ENCODE measurements around the gene RNF8.

Gene RNF8

GRCh38 chr6:37357860-37358259 is 4.1 kb downstream of the RNF8 start:
- no peak for DNase-seq (ENCODE audit: low read depth in 3 of 3, low spot score in 1 of 3)

- no peak for DNase-seq (ENCODE audit: low read depth in 3 of 3, low spot score in 1 of 3)
Measured at GRCh38 chr6:37359039-37359438, 5.3 kb downstream of the RNF8 start.

DNA sequence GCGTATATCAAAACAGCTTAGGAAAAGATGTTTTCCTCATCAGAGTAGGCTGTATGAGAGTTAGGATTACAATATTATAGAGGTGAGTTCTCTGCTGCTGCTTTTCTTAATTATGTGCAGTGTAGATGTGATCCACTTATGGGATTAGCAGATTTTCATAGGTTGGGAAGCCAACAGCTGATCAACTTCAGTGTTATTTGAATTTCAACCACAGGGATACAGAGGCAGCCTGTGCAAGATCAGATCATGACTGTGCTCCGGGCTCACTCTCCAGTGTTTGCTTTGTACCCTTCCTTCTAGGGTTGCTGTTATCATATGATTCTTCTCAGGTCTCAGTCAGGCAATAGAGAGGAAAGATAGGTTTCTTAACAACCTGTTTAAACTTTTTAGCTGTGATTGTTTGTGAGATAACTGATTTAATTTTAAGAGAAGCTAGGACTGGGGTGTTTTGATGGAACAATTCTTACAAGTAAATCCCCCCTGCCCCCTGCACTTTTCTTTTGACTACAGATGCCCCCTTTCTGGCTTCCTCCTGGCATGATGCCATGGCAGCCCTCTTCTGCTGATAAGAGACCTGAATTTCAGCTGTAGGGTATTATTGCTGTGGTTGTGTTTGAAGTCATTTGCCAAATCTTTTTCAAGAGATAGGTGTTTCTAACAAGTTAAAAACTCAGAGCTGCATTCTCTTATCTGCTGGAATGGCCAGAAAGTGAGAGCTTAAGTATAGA is 8.5 kb downstream of the RNF8 start:
- DNase-seq (ENCODE audit: low read depth in 3 of 3, low spot score in 1 of 3), result no peak

- DNase-seq (ENCODE audit: low read depth in 3 of 3, low spot score in 1 of 3), result no peak
Measured at GRCh38 chr6:37365791-37366190, 12.0 kb downstream of the RNF8 start.

GRCh38 chr6:37366910-37367309 is 13.1 kb downstream of the RNF8 start:
- no peak for DNase-seq (ENCODE audit: low read depth in 3 of 3, low spot score in 1 of 3)

- no peak for DNase-seq (ENCODE audit: low read depth in 3 of 3, low spot score in 1 of 3)
Measured at GRCh38 chr6:37368961-37369320, 15.2 kb downstream of the RNF8 start.

DNA sequence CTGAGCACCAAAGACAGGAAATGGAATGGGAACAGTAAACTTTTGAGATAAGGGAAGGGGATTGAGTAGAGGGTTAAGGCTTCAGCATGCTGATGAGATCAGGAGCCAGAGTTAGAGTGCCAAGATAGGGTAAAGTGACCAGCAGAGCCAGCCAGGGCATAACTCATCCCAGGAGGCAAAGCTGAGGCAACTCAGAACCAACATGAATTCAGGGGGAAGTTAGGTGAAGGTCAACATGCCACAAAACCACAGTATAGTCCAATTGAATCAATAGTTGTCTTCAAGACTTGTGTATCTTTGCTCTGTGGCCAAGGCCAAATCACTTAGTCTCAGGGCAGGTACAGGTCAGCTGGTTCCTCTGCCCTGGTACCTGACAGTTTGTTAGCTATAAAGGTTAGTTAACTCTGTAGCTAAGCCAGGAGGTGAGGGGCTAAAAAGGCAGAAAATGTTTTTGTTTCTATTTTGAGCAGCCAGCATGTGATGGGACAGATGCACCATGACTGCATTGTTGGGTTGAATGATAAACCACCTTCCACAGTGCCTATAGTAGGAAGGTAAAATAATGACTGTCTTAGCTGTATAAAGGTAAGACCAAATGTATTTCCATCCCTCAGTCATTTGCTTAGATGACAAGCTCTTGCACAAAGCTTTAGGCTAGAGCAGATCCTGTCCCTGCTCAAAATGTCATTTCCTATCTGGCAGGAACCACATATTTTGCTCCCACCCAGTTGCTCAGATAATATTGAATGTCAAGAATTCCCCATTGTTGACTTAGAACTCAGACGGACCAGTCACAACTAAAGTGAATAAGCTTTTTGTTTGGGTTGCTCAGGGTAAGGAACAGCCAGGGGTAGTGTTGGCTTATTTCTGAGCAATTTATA is 15.8 kb downstream of the RNF8 start:
- DNase-seq (ENCODE audit: low read depth in 3 of 3, low spot score in 1 of 3), result no peak

GRCh38 chr6:37371154-37372083 is 17.6 kb downstream of the RNF8 start:
- no peak for DNase-seq (ENCODE audit: low read depth in 3 of 3, low spot score in 1 of 3)

DNA sequence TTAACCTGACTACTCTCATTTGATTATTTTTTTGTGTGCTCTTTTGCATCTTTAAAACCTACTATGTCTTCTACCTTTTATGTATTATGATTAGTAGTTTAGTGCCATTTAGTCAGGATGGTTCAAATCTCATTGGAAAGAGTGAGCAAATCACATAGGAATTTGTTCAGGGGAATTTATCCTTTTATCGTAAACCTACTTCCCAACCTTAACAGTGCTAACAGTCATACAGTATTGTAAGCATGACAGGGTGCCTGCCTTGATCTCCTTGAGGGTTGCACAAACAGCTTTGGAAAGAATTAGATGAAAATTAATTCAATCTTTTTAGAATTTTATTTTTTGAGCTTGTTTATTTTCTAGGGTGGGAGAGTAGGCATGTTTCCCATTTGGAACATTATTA is 18.3 kb downstream of the RNF8 start:
- no peak for DNase-seq (ENCODE audit: low read depth in 3 of 3, low spot score in 1 of 3)

GRCh38 chr6:37373822-37374471 is 20.2 kb downstream of the RNF8 start:
- no peak for DNase-seq (ENCODE audit: low read depth in 3 of 3, low spot score in 1 of 3)

DNA sequence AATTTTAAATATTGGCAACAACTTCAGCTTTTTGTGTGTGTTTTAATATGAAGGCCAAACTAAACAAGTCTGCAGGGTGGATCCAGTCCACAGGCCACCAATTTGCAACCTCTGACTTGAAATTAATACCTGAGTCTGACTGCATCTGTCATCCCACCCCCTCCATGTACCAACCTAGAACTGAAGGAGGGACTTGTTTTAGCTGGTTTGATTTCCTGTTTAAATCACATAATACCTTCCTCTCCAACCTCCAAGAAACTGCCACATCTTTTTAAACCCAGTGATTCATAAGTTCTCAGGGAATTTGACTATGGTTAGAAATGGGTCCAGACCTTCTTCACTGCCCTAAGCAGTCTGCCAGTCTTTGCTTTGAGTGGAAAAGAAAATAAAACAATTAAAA is 21.6 kb downstream of the RNF8 start:
- no peak for DNase-seq (ENCODE audit: low read depth in 3 of 3, low spot score in 1 of 3)

GRCh38 chr6:37376078-37376743 is 22.4 kb downstream of the RNF8 start:
- no peak for DNase-seq (ENCODE audit: low read depth in 3 of 3, low spot score in 1 of 3)

DNA sequence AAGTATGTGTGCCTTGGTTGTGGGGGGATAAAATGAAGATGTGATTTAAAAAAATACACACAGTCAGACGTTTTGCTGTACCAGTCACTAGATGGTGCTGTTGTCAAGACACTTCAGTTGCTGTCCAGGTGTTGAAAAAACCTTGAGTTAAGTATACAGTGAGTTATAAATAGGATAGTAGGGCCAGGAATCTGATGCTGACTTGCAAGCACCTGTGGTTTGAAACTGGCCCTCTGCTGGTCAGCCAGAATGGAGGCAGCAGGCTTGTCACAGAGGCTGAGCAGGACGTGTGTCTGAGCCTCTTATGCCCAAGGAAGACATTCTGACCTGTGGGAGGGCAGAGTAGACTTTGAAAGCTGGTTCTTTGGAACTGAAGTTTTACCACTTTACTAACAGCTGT is 27.8 kb downstream of the RNF8 start:
- no peak for DNase-seq (ENCODE audit: low read depth in 3 of 3, low spot score in 1 of 3)

- no peak for DNase-seq (ENCODE audit: low read depth in 3 of 3, low spot score in 1 of 3)
Measured at GRCh38 chr6:37382994-37383765, 29.4 kb downstream of the RNF8 start.

GRCh38 chr6:37388578-37388977 is 34.8 kb downstream of the RNF8 start:
- no peak for DNase-seq (ENCODE audit: low read depth in 3 of 3, low spot score in 1 of 3)

- no peak for DNase-seq (ENCODE audit: low read depth in 3 of 3, low spot score in 1 of 3)
Measured at GRCh38 chr6:37389857-37390256, 36.1 kb downstream of the RNF8 start.

DNA sequence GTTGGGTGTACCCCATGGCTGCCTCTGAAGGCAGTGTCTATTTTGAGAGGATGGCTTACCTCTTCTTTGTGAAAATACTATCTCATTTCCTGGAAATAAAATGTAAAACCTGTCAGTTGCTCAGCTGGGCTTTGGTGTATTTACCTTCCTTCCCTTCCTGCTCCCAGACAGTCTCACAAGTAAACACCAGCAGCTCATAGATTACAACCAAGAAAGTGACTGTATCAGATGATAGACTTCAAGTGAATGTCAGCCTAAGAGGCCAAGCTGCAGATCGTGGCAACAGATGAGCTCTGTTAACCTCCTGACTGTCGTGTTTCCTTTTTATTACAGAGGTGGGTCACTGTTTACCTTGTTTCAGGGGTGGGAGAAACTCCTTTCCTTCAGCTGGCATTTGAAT is 37.3 kb downstream of the RNF8 start:
- DNase-seq (ENCODE audit: low read depth in 3 of 3, low spot score in 1 of 3), result no peak

- no peak for DNase-seq (ENCODE audit: low read depth in 3 of 3, low spot score in 1 of 3)
Measured at GRCh38 chr6:37392821-37393220, 39.0 kb downstream of the RNF8 start.

DNA sequence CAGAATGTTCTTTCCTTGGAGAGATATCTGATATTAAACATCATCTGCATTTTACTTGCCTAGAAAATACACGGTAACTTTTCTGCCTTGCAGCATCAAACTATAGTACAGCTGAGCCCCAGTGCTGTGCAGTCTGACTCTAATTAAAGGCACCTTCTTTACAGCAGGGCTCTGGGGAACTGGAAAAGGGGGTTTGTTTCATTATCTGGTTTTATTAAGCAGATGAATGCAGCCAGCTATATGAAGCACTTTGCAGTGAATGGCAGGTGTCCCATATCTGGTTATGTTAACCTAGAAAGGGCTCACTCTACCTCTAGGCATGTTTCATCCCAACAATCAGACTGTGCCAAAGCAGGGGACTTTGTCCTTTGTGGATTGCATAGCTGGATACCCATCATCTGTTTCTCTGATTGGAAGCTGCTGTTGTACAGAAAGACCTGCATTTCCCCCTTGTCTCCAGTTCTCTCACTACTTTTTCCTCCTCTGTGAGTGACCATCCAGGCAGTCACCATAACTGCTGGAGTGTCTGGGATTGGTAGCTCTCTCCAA is 39.7 kb downstream of the RNF8 start:
- DNase-seq (ENCODE audit: low read depth in 3 of 3, low spot score in 1 of 3), result no peak
